ENCODE measurements around the gene BMP10. TPM values are rescaled to one million over a fixed set of nuclear protein-coding genes. Genes with fewer than 3 reads are reported as not detected.

BMP10 gene
- total RNA-seq, 1 donor from 2014 or later, result not detected

- DNase-seq (ENCODE audit: low read depth), result peak; percentile 55
- TF ChIP-seq CTCF (IDR thresholded peaks at IDR 0.05; ENCODE audit: insufficient read depth, low read length, severe bottlenecking), result peak; percentile 67
- FAIRE-seq, result no peak
- Histone ChIP-seq H3K4me3 (ENCODE audit: low read depth, low read length) (no peak overlapping the region), H3K27me3 (ENCODE audit: control insufficient read depth, insufficient read depth, low read length) (no peaks in the 10 kb centered on the region), H3K36me3 (ENCODE audit: control insufficient read depth, insufficient read depth, low read length) (no peaks in the 10 kb centered on the region)
These were observed 38.8 kb upstream of the BMP10 start for GRCh38 chr2:68909793-68910674.

- peak; percentile 95 for DNase-seq (ENCODE audit: low read depth)
- H3K4me3 ChIP-seq (ENCODE audit: low read depth, low read length), result no peak overlapping the region
- H3K27me3 ChIP-seq (ENCODE audit: control insufficient read depth, insufficient read depth, low read length), result no peaks in the 10 kb centered on the region
- TF ChIP-seq CTCF (IDR thresholded peaks at IDR 0.05; ENCODE audit: insufficient read depth, low read length, severe bottlenecking), result no peak
- H3K36me3 ChIP-seq (ENCODE audit: control insufficient read depth, insufficient read depth, low read length), result no peaks in the 10 kb centered on the region
- peak; percentile 81 for FAIRE-seq
These were observed 37.3 kb upstream of the BMP10 start for GRCh38 chr2:68908392-68908970.

- Histone ChIP-seq H3K27me3 (ENCODE audit: control insufficient read depth, insufficient read depth, low read length) (no peaks in the 10 kb centered on the region), H3K36me3 (ENCODE audit: control insufficient read depth, insufficient read depth, low read length) (no peaks in the 10 kb centered on the region), H3K4me3 (ENCODE audit: low read depth, low read length) (no peak overlapping the region)
- no peak for DNase-seq (ENCODE audit: low read depth)
- no peak for TF ChIP-seq CTCF (IDR thresholded peaks at IDR 0.05; ENCODE audit: insufficient read depth, low read length, severe bottlenecking)
- no peak for FAIRE-seq
These were observed 36.7 kb upstream of the BMP10 start for GRCh38 chr2:68907920-68908253.

- Histone ChIP-seq H3K4me3 (ENCODE audit: low read depth, low read length) (no peak overlapping the region), H3K27me3 (ENCODE audit: control insufficient read depth, insufficient read depth, low read length) (no peaks in the 10 kb centered on the region), H3K36me3 (ENCODE audit: control insufficient read depth, insufficient read depth, low read length) (no peaks in the 10 kb centered on the region)
- FAIRE-seq (no peak), DNase-seq (ENCODE audit: low read depth) (peak; percentile 50)
- no peak for TF ChIP-seq CTCF (IDR thresholded peaks at IDR 0.05; ENCODE audit: insufficient read depth, low read length, severe bottlenecking)
These were observed 36.2 kb upstream of the BMP10 start for GRCh38 chr2:68907232-68907919.

GRCh38 chr2:68906716-68907115 lies 35.5 kb upstream of the BMP10 start:
- Histone ChIP-seq H3K27me3 (ENCODE audit: control insufficient read depth, insufficient read depth, low read length) (no peaks in the 10 kb centered on the region), H3K4me3 (ENCODE audit: low read depth, low read length) (no peak overlapping the region), H3K36me3 (ENCODE audit: control insufficient read depth, insufficient read depth, low read length) (no peaks in the 10 kb centered on the region)
- FAIRE-seq (no peak), DNase-seq (ENCODE audit: low read depth) (no peak)
- TF ChIP-seq CTCF (IDR thresholded peaks at IDR 0.05; ENCODE audit: insufficient read depth, low read length, severe bottlenecking), result no peak

Measured in bronchial epithelial cell (primary cell).